MM.1S (cell line): ENCODE measurements around the gene KLK10.

Experiments used
- DNase-seq: peaks from one replicate; pipeline ENCODE4 v3.0.0-alpha.2; 2015
- H2AFZ ChIP-seq: fragments of 300-600 bp; sonication (generic); 2 replicates; pipeline ENCODE4 v1.6.0; 2016; ENCODE audit warnings: antibody characterized with exemption, low read length
- H3F3A ChIP-seq: fragments of 300-600 bp; sonication (generic); 2 replicates; pipeline ENCODE4 v1.6.1; 2016; ENCODE audit warnings: mild to moderate bottlenecking, antibody characterized with exemption, low read length, moderate library complexity, mixed read lengths; ENCODE audit not compliant: insufficient read depth
- H3K27ac ChIP-seq: fragments of 300-600 bp; sonication (generic); 2 replicates; pipeline ENCODE4 v1.5.1; 2016; ENCODE audit warnings: mild to moderate bottlenecking, low read length
- H3K27me3 ChIP-seq: fragments of 300-600 bp; sonication (generic); replicated peaks from 2 replicates; pipeline ENCODE4 v1.6.0; 2016; ENCODE audit warnings: low read length; ENCODE audit not compliant: insufficient read depth
- H3K36me3 ChIP-seq: fragments of 300-600 bp; sonication (generic); replicated peaks from 2 replicates; pipeline ENCODE4 v1.6.1; 2016; ENCODE audit warnings: mild to moderate bottlenecking, low read length, mixed read lengths; ENCODE audit not compliant: insufficient read depth
- H3K4me1 ChIP-seq: fragments of 300-600 bp; sonication (generic); 2 replicates; pipeline ENCODE4 v1.6.1; 2016; ENCODE audit warnings: low read length, mixed read lengths
- H3K4me2 ChIP-seq: fragments of 300-600 bp; sonication (generic); 2 replicates; pipeline ENCODE4 v1.6.0; 2016; ENCODE audit warnings: low read depth, low read length
- H3K4me3 ChIP-seq: fragments of 300-600 bp; sonication (generic); 2 replicates; pipeline ENCODE4 v1.5.1; 2016; ENCODE audit warnings: low read length, mixed read lengths
- H3K79me2 ChIP-seq: fragments of 300-600 bp; sonication (generic); 2 replicates; pipeline ENCODE4 v1.6.1; 2016; ENCODE audit warnings: mixed run types, low read length, mixed read lengths
- H3K9ac ChIP-seq: fragments of 300-600 bp; sonication (generic); 2 replicates; pipeline ENCODE4 v1.6.1; 2016; ENCODE audit warnings: low read length, mixed read lengths
- H3K9me2 ChIP-seq: fragments of 300-600 bp; sonication (generic); replicated peaks from 2 replicates; pipeline ENCODE4 v1.6.1; 2016; ENCODE audit warnings: mild to moderate bottlenecking, low read length, mixed read lengths; ENCODE audit not compliant: insufficient read depth
- H3K9me3 ChIP-seq: fragments of 300-600 bp; sonication (generic); replicated peaks from 2 replicates; pipeline ENCODE4 v1.6.1; 2016; ENCODE audit warnings: mild to moderate bottlenecking, low read length, mixed read lengths; ENCODE audit not compliant: insufficient read depth
- H4K20me1 ChIP-seq: fragments of 300-600 bp; sonication (generic); 2 replicates; pipeline ENCODE4 v1.6.1; 2016; ENCODE audit warnings: mild to moderate bottlenecking, low read length, moderate library complexity, mixed read lengths; ENCODE audit not compliant: insufficient read depth
- EZH2 ChIP-seq: fragments of 300-600 bp; sonication (generic); optimal IDR thresholded peaks from 2 replicates; pipeline ENCODE3; 2017; ENCODE audit warnings: low read depth, mild to moderate bottlenecking, antibody characterized with exemption, low read length, mixed read lengths
- EZH2phosphoT487 ChIP-seq: fragments of 300-600 bp; sonication (generic); IDR thresholded peaks from 2 replicates; pipeline ENCODE4 v1.6.1; 2018; ENCODE audit warnings: antibody characterized with exemption, low read length
- TF ChIP-seq, protein P1 (sequence below): fragments of 300-600 bp; sonication (generic); IDR thresholded peaks from 2 replicates; pipeline ENCODE4 v1.5.1; 2016; ENCODE audit warnings: antibody characterized with exemption, low read length, mixed read lengths

KLK10 gene

DNA sequence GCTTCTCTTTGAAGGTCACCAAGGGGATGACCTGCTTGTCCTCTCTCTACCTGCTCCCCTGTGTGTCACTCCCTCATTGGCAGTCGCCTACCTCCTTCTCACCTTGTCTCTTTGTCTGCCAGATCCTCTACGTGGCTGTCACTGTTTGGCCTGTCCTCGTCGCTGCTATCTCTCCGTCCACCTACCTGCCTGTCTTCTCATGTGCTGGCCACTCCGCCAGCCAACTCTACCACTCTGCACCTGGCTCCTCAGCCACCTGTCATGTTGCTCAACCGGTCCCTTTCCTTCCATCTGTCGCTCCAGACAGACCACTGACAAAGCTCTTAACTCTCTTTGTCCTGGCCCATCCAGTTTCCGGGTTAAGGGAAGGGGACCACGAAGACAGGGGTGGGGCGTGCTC is 15.2 kb upstream of the KLK10 start, which contains the start of gene KLK12:
Gene KLK12 (minus strand): TSS at position 299 of the 400 bp plus-strand sequence. CDS start 381 bp downstream, outside the sequence.
- no peaks in the 10 kb centered on the region for H3K9me3 ChIP-seq
- TF ChIP-seq, protein P1, sequence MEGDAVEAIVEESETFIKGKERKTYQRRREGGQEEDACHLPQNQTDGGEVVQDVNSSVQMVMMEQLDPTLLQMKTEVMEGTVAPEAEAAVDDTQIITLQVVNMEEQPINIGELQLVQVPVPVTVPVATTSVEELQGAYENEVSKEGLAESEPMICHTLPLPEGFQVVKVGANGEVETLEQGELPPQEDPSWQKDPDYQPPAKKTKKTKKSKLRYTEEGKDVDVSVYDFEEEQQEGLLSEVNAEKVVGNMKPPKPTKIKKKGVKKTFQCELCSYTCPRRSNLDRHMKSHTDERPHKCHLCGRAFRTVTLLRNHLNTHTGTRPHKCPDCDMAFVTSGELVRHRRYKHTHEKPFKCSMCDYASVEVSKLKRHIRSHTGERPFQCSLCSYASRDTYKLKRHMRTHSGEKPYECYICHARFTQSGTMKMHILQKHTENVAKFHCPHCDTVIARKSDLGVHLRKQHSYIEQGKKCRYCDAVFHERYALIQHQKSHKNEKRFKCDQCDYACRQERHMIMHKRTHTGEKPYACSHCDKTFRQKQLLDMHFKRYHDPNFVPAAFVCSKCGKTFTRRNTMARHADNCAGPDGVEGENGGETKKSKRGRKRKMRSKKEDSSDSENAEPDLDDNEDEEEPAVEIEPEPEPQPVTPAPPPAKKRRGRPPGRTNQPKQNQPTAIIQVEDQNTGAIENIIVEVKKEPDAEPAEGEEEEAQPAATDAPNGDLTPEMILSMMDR: no peak
- TF ChIP-seq EZH2phosphoT487 (no peak), EZH2 (no peak)
- H3K27ac ChIP-seq: no peak within 1 kb of the TSS

DNA sequence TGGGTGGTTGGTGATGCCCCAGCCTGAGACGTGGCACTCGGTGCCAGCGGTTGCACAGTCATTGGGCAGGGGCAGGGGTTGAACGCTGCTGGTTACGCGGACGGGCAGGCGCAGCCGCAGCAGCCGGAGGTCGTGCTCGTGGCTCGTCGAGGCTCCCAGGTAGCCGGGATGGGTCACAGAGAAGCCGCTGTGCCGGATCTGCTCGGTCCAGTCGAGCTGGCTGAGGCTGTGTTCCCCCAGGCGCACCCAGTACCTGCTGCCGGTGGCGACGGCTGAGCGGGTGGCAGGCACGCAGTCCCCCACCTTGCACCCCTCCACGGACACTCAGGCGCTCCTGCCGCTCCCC is 12.3 kb upstream of the KLK10 start:
- no peaks in the 10 kb centered on the region for H3K36me3 ChIP-seq
- no peaks in the 10 kb centered on the region for H3K4me1 ChIP-seq
- peaks cover 10% of the 10 kb centered on the region for H3K27me3 ChIP-seq
- H3K9me2 ChIP-seq: no peaks in the 10 kb centered on the region
- no peaks in the 10 kb centered on the region for H4K20me1 ChIP-seq
- no peaks in the 10 kb centered on the region for H3F3A ChIP-seq
- H2AFZ ChIP-seq: no peak overlapping the region
- H3K4me2 ChIP-seq: no peak overlapping the region
- no peaks in the 10 kb centered on the region for H3K9me3 ChIP-seq
- DNase-seq: no peak
- TF ChIP-seq EZH2: no peak
- TF ChIP-seq EZH2phosphoT487: no peak
- TF ChIP-seq, protein P1: no peak
- no peaks in the 10 kb centered on the region for H3K79me2 ChIP-seq
- H3K27ac ChIP-seq: no peak overlapping the region
- H3K4me3 ChIP-seq: no peak overlapping the region
- no peak overlapping the region for H3K9ac ChIP-seq

More for the DNA sequence above, 15.2 kb upstream of the KLK10 start, which contains the start of gene KLK12:
- Histone ChIP-seq H3K79me2 (no peaks in the 10 kb centered on the region), H3K36me3 (no peaks in the 10 kb centered on the region), H2AFZ (no peak within 1 kb of the TSS), H3K4me1 (no peaks in the 10 kb centered on the region), H3K9ac (no peak within 1 kb of the TSS), H3K27me3 (peaks cover 5% of the 10 kb centered on the region), H3K4me2 (no peak within 1 kb of the TSS), H4K20me1 (no peaks in the 10 kb centered on the region), H3K4me3 (no peak within 1 kb of the TSS), H3K9me2 (no peaks in the 10 kb centered on the region), H3F3A (no peaks in the 10 kb centered on the region)
- no peak for DNase-seq

DNA sequence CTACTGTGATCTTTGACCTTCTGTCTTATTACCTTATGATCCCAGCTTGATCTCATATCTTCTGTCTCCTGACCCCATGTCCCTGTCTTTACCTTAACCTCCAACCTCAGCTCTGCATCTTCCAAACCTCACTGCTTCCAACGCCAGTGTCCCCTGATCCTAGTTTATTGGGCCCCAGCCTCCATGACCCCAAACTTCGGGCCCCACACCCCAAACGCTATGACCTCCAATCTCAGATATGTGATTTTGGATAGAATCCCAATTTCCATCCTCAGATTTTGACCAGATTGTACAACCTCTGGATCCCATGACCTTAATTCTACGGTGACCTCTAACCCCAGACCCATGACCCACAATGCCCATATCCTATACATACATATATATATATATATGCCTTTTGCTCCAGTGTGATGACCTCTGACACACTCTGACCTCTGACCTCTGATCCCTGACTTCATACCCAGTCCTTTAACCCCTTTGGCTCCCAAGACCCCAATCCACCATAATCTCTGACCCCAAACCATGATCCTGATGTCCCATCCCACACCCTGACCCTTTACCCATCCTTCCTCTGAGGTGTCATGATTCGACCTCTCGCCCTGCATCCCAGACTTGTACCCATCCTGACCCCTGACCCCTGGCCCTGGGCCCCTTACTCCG is 11.8 kb upstream of the KLK10 start:
- H3K9me3 ChIP-seq: no peaks in the 10 kb centered on the region
- H3K4me1 ChIP-seq: no peaks in the 10 kb centered on the region
- DNase-seq: no peak
- H4K20me1 ChIP-seq: no peaks in the 10 kb centered on the region
- H2AFZ ChIP-seq: no peak overlapping the region
- no peaks in the 10 kb centered on the region for H3F3A ChIP-seq
- no peak overlapping the region for H3K4me3 ChIP-seq
- no peaks in the 10 kb centered on the region for H3K36me3 ChIP-seq
- no peak overlapping the region for H3K4me2 ChIP-seq
- no peaks in the 10 kb centered on the region for H3K9me2 ChIP-seq
- H3K27ac ChIP-seq: no peak overlapping the region
- H3K79me2 ChIP-seq: no peaks in the 10 kb centered on the region
- peaks cover 10% of the 10 kb centered on the region for H3K27me3 ChIP-seq
- H3K9ac ChIP-seq: no peak overlapping the region
- TF ChIP-seq, protein P1: no peak
- TF ChIP-seq EZH2 (no peak), EZH2phosphoT487 (no peak)
